HG03575 (cell line): ENCODE results near the gene CABCOCO1.

Source experiments
- ATAC-seq: cut with Tn5 transposase; IDR thresholded peaks from one replicate; pipeline ENCODE4 v1.9.1; 2021; ENCODE audit not compliant: unreplicated experiment, insufficient number of reproducible peaks, low FRiP score; ENCODE audit errors: extremely low read depth

Gene CABCOCO1

DNA sequence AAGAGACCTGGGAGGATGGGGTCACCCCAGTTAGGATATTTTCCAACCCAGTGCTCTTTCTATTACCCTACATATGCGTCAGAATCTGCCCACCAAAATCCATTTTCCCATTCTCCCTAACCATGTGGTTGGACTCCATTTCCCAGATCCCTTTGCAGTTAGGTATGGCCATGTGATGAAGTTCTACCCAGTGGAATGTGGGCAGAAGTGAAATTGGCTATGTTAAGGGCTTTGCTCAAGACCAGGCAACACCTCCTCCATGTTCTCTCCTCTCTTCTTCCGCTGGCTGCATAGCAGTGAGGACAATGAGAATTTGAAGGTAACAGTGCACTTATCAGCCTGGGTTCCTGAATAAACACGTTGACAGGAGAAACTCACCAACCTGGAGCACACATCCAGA, 111.3 kb downstream of the CABCOCO1 start:
- ATAC-seq: no peak

DNA sequence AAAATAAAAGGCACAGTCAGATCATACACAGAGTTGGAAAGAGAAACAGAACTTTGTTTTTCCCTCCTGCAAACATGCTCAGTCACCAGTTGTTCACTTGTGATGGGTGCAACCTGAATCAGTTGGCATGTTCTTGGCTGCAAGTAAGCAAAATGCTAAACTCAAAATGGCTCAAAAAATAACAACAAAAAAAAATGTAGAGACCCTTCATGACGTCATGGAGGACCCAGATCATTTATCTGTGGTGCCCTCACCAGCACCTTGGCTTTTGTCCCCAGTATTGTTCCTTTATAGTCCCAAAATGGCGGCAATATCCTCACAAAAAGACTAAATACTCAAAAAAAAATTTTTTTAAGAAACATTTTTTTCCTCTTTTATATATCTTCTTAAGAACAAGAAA, 112.4 kb downstream of the CABCOCO1 start:
- no peak for ATAC-seq

DNA sequence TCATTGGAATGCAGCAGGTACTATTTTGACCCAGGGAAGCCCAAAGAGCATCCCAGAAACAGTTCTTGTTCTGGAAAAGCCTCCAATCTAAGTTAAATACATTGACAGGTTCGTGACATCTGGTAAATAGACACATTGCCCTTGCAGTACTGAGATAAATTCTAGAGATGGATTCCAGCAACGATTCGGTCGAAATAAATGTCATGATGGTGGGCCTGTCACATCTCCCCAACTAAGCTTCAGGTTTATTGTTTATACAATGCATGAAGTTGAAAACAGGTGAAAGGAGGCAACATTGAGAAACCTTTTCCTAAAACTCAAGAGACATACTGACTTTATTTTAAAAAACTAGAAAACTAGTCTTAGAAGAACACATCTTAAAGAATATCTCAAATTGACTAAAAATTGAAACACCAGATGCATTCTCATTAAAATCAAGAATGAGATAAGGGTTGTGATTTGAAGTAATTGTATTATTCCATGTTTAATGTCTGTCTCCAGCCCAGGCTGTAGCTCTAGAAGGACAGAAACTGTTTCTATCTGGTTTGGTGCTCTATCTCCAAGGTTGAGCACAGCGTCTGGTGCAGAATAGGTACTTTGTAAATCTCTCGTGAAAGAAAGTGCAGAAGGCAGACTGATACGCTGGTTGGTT, 114.0 kb downstream of the CABCOCO1 start:
- no peak for ATAC-seq

DNA sequence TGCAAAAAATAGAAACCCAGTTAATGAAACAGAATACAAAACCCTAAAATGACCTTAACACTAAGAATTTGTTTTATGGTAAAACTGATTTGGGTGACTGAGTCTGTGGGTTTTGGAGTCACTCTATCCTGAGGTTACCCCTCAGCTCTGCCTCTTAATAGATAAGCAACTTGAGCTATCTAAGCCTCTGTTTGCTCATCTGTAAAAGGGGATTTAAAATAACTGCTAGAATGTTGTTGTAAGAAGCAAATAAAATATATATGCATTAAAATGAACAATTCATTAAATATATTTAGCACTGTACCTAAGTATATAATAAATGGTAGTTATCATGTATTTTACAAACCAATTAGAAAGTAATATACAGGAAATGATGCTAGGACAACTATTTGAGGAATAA, 115.4 kb downstream of the CABCOCO1 start:
- no peak for ATAC-seq

DNA sequence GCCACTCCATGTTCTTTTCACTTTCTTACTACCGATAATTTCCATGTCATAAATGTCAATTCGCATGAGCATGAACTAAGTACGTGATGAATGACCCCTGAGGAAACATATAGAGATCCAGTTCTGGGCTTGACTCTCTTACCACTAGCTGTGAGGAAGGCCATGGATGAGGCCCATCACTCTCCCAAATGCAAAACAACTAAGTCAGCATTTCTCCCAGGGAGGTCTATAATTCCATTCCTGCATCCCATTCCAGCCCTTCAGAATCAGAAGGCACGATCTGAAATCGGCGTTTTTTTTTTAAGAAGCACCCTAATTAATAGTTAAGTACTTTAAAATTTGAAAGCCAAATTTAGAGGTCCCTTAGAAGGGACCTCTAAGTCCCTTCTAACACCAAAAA, 116.5 kb downstream of the CABCOCO1 start:
- ATAC-seq: no peak

DNA sequence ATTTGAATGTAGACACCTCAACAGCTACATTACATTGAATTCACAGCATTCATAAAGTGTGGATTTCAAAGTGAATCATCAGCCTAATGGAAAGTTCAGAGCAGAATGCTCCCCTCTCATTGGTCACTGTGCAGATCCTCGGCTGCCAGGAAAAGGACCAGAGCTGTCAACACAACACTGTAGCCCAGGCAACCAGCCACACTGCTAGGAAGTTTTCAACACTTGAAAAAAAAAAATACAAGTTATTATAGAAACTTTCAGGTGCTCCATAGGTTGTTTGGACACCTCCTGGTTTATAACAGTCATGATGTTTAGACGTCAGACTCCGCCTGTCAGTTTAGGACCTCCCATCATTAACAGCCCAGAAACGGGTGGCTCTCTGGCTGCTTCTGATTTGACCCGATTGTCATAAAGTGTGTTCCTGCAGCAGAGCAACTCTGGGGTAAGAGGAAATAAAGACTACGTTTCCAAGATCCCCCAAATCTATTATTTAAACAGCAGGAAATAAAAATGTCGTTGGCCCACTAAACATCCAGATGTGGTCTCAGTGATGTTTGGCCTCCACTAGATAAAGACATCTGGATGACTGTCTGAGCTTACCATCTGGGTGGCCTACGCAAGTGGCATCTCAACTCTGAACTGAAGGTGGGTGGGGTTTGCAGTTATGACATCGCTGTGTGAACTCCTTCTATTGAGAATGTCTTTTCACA, 117.4 kb downstream of the CABCOCO1 start:
- no peak for ATAC-seq

DNA sequence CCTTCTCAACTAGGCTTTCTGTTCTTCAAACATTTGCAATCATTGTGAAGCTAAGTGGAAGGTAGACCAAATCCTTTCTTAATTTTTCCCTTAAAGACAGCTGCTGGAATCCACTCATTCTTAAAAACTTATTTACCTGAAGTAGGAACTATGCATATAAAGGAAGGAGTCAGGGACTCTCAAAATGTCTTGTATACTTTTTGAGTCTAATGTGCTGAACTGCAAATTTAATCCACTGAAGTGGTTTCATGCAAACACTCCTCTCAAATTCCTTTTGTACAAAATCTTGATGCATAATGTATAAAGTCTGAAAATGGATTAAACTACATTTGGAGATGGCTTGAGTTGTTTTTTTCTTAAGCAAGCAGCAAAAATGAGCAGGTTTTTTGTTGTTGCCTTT, 118.0 kb downstream of the CABCOCO1 start:
- no peak for ATAC-seq

DNA sequence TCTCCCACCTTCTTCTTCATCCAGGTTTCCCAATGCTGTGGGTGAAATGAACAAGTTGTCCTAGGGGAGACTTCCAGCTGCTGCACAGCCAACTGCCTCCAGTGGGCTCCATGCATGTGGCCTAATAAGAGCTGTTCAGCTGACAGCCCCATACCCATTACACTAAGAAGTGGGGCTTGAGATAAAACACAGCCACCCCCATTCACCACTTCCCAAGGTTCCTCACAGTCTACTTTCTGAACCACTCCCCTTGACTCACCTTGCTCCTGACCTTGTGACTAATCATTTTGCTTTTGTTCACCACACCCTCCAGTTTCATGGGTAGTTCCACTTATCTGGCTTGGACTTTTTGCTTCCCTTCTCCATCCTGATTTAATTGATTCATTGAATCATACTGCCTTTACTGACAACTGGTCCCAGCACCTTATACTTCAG, 119.3 kb downstream of the CABCOCO1 start:
- ATAC-seq: no peak

DNA sequence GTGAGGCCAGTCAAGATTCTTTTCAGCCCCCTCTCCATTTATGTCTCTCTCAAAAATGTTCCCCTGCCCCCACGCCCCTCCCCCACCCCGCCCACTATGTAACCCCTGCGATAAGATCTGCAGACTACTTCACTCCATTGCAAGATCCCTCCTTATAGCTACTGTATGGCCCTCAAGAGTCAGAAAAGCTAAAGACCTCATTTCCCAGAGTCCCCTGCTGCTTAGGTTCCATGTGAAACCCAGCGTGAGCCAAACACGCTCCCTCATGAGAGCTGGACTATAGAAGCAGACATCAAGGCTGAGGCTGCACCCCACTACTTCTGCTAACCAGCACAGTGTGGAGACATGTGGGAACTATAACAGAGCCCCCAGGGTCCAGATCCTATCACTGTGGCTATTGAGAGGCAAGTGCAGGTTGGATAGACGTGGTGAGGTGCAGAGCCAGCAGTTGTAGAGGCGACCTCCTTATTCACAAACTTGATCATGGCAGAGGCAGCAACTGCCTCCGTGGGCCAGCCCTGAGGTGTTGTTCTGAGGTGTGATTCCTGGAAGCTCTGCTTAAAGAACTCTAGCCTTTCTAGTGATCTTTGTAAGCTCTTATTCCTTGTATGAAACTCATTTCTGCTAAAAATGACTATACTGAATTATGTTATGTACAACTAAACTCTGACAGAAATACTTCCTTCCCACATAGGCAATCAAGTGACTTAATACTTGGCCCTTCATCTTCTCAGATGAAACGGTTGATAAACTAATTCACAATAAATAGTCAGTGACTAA, 121.8 kb downstream of the CABCOCO1 start:
- no peak for ATAC-seq

DNA sequence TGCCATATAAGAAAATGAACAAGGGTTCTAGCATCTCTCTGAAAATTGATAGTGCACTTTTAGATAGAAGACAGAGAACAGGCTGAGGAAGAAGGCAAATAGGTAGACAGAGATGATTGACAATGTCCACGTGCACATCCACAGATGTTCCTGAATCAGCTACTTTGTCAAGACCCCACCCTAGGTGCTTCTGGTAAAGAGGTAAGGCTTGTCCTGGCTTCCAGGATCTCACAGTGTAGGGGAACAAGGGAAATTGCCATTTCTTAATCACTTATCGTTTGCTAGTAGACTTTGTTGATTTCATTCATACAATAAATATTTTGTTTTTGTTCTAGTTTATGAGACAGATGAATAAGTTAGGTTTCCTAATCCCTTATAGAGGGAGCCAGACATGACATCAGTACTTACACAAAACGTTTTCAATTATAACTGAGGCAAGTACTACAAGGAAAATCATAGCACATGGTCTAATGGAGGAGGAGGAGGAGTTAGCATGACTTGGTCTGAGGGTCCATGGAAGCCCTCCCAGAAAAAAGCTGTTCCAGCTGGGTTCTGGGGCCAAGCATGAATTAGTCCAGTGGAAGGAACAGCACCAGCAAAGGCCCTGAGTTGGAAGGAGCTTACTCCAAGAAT, 122.9 kb downstream of the CABCOCO1 start:
- ATAC-seq: no peak

DNA sequence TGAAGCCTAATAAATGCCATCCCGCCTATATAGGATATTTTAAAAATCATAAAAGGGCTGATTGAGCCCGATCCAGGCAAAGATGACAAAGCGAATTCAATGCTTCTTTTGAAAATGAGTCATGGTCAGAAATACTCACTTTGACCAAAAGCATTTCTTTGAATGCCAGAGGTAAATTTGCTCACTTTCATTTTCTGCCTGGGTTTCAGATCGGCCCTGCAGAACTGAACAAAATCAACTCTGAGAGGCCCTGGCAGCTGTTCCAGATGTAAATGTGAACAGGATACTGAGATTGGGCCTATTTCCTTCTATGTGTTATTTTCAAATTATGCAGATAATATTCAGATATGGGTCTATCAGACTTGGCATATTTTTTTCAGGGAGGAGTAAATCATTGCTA, 124.0 kb downstream of the CABCOCO1 start:
- peak; percentile 94 for ATAC-seq

DNA sequence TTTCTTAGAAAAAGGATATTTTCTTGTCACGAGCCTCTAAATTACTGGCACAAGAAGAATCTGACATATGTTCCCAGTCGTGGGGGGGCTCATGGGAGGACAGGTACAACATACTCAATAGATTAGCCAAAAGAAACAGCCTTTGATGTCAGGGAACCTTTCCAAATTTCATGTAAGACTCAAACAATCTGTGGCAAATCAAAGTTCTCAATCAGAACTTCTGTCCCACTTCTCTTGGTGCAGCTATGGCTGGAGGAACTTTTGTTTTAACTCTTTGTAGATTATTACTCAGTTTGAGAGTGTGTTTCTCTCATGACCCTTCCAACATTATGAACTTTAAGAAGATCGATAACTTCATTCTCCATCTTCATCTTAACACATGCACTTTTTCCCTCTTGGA, 124.4 kb downstream of the CABCOCO1 start:
- ATAC-seq: no peak

DNA sequence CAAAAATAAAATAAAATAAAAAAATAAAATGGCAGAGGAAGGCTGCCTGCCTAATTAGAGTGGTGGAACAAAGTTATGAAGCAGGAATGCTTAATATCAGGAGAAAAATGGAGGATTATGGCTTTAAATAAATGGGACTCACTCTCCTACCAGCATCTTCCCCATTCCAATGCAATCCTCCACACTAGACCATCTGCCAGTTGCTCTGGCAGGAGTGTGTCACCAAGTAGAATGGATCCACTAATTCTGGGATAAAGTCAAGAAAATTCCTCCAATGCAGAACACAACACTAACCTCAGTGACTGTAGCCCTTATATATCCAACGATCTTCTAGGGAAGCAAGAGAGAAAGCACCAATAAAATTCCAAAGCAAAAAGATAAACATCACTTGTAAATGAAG, 126.3 kb downstream of the CABCOCO1 start:
- ATAC-seq: no peak

DNA sequence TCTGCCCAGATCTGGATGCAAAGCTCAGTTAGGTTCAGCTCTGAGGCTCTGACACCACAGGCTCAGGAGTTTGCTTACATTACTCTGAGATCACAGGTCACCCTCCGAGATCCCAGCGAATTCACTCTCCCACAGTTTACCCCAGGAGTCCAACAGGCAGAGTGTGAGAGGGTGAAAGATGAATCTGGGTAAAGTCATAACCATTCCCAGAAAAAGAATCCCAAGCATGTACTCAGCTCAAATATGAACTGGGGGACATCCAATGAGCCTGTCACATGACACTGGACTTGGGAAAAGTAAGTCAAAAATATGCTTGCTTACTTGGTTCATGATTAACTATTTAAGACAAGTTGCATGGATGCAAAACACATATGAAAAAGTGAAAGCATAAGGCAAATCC, 128.5 kb downstream of the CABCOCO1 start:
- ATAC-seq: no peak

DNA sequence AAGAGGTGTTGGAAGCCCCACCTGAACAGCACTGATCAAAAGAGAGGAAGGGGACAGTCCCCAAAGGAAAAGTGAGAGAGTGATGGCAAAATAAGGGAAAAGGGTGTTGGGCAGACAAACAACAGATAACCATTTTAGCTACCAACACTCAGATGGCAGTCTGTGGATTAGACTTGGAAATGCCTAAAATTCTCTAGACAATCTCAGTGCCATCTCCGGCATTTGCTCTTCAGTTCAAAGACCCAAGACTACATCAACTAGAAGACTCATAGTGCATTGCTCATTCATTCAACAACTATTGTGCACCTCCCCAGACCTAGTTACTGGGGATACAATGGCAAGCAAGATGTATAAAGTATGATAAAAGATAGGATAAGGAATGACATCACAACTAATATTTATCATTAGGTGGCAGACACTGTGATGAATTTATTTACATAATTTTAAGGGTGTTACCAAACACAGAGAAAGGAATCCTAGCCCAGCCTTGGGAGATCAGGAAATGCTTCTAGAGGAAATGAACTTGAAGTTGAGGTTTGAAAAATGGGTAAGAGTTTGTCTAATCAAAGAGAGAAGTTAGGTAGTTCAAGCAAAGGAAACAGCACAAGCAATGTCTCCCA, 129.5 kb downstream of the CABCOCO1 start:
- ATAC-seq: no peak

DNA sequence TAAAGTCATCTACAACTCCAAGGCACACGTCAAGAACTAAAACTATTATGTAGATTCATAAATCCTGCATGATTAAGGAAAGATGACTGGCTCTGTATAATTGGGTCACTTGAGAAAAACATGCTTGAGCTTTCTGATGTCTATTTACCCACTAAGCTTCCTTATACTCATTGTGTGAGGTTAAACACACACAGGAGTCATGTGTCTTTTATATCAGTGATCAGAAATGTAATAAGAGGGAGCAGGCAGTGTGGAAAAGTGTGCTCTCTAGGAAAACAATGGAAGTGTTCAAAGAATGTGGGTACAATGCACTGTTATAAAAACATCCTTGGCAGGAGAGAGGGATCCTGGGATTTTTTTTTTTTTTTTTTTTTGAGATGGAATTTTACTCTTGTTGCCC, 130.2 kb downstream of the CABCOCO1 start:
- no peak for ATAC-seq

DNA sequence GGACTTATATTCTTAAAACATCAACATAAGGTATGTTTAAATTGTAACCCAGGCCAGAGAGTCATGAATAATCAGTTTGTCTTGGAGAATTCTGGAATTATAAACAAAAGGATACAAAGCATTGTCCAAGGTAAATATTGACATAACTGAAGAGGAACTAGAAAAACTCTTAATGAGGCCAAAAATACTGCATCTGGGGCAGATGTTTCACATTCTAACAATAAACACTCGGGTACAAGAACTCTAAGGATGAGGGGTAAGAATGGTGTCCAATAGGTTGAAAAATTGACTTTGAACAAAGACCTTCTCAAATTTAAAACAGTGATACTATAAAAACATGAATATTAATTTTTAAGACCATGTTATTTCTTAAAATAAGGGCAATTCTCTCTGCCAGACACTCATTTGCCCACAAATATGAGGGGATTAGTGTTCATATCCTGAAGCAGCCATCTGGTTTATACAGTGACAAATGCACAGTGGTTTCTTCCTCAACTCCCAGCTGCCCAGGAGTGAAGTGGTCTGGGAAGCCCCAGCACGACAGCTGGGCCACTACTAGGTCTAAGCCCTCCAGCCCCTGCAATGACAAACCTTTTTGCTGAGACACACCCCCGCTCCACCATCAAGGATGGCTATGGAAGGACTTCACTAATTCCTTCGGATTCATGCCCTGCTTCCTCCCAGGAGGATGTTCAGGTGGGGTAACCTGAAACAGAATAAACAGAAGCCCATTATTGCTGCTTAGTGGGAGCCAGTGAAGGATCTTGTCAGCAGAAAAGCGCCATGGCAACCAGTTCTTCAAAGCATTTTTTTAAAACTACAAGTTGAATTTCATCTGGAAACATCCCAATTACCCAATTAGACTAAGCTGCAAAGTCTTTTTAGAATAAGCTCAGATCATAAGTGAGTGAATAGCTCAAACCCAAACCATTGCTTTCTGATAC, 131.3 kb downstream of the CABCOCO1 start:
- no peak for ATAC-seq

DNA sequence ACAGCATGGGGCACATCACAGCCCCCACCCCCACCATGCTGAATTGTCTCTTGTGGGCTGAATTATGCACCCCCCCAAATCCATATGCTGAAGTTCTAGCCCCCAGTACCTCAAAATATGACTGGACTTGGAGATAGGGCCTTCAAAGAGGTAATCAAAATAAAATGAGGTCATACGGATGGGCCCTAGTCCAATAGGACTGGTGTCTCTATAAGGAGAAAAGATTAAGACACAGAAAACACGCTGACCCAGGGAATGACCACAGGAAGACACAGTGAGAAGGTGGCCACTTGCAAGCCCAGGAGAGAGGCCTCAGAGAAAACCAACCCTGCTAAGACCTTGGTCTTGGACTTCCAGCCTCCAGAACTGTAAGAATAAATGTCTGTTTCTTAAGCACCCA, 132.4 kb downstream of the CABCOCO1 start:
- no peak for ATAC-seq
